ENCODE results near the gene BRD3OS. TPM values are rescaled to one million over a fixed set of nuclear protein-coding genes. Genes with fewer than 3 reads are reported as not detected.

The BRD3OS gene
- total and polyA plus RNA-seq, 2 of the 13 experiments (the other 11 are each of a cell fraction or from before 2014, with no cell fraction given): 4.9 to 5.7 TPM

- TF ChIP-seq, protein P1, sequence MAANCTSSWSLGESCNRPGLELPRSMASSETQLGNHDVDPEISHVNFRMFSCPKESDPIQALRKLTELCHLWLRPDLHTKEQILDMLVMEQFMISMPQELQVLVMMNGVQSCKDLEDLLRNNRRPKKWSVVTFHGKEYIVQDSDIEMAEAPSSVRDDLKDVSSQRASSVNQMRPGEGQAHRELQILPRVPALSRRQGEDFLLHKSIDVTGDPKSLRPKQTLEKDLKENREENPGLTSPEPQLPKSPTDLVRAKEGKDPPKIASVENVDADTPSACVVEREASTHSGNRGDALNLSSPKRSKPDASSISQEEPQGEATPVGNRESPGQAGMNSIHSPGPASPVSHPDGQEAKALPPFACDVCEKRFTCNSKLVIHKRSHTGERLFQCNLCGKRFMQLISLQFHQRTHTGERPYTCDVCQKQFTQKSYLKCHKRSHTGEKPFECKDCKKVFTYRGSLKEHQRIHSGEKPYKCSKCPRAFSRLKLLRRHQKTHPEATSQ (CRISPR knock-in tag; IDR thresholded peaks at IDR 0.05; ENCODE audit: borderline replicate concordance): no peak
- TF ChIP-seq ZFP1 (CRISPR knock-in tag; IDR thresholded peaks at IDR 0.05): no peak; the same call in 1 of the 2 replicates
- peak; percentile 0 for TF ChIP-seq ZNF407 (CRISPR knock-in tag; IDR thresholded peaks at IDR 0.05; ENCODE audit: not compliant biosample characterization)
- no peak for TF ChIP-seq MAFG (CRISPR knock-in tag; IDR thresholded peaks at IDR 0.05)
- no peak; a peak in 1 of 4 replicates for TF ChIP-seq MAFK (conservative IDR thresholded peaks at IDR 0.05 in 1 of 2, IDR thresholded peaks at IDR 0.05 in 1 of 2; ENCODE audit: low read length in 2 of 2)
- peak; percentile 63 for TF ChIP-seq PAXIP1 (CRISPR knock-in tag; conservative IDR thresholded peaks at IDR 0.05)
- no peak for TF ChIP-seq ZNF776 (CRISPR knock-in tag; IDR thresholded peaks at IDR 0.05)
- no peak for TF ChIP-seq SP2 (CRISPR knock-in tag; IDR thresholded peaks at IDR 0.05)
- no peak for TF ChIP-seq ZBTB10 (CRISPR knock-in tag; IDR thresholded peaks at IDR 0.05; ENCODE audit: borderline replicate concordance)
- peak; percentile 80 for TF ChIP-seq RFX3 (CRISPR knock-in tag; IDR thresholded peaks at IDR 0.05)
Measured at GRCh38 chr9:134024828-134025605, at the start of gene BRD3OS (continued).
